Small intestine (tissue), 7 donors: ENCODE data around the gene RGS17. TPM values are rescaled to one million over a fixed set of nuclear protein-coding genes. Genes with fewer than 3 reads are reported as not detected.
A peak's percentile ranks its signal among the peaks of the same experiment; 100 is the strongest.

Experiments
- DNase-seq, 2 donors: peaks; one replicate each; pipeline versions ENCODE4 v3.0.0 to v3.0.0-alpha.2; 2013
- FAIRE-seq: peaks from 2 replicates; lab custom pipeline; 2012; peaks lifted over from hg19 to GRCh38; lab: Jason Lieb, UNC
- H3K27ac ChIP-seq, 3 donors: one replicate each; pipeline ENCODE4 v1.5.1; 2013; ENCODE audit warnings: low read length in 2 of 3, mild to moderate bottlenecking in 2 of 3, control low read depth in 1 of 3, inconsistent platforms in 1 of 3, low read depth in 1 of 3, moderate library complexity in 1 of 3
- H3K27me3 ChIP-seq, 3 donors: one replicate each; pipeline ENCODE4 v1.6.1; 2013; ENCODE audit warnings: low read length in 3 of 3, inconsistent platforms in 1 of 3; ENCODE audit not compliant: control insufficient read depth in 3 of 3, insufficient read depth in 3 of 3
- H3K36me3 ChIP-seq, 3 donors: one replicate each; pipeline ENCODE4 v1.6.1; 2013; ENCODE audit warnings: low read length in 3 of 3, inconsistent platforms in 1 of 3, low read depth in 1 of 3, mild to moderate bottlenecking in 1 of 3, moderate library complexity in 1 of 3; ENCODE audit not compliant: control insufficient read depth in 3 of 3, insufficient read depth in 2 of 3
- H3K4me1 ChIP-seq, 3 donors: one replicate each; pipeline ENCODE4 v1.6.1; 2013; ENCODE audit warnings: low read length in 2 of 3, inconsistent platforms in 1 of 3, low read depth in 1 of 3, mild to moderate bottlenecking in 1 of 3, moderate library complexity in 1 of 3; ENCODE audit not compliant: control insufficient read depth in 3 of 3, insufficient read depth in 2 of 3
- H3K4me3 ChIP-seq, 3 donors: one replicate each; pipeline ENCODE4 v1.5.1; 2013; ENCODE audit warnings: low read length in 3 of 3, control low read depth in 1 of 3, inconsistent platforms in 1 of 3, low read depth in 1 of 3, mild to moderate bottlenecking in 1 of 3, moderate library complexity in 1 of 3
- H3K9me3 ChIP-seq, 2 donors: one replicate each; pipeline ENCODE4 v1.6.1; 2013; ENCODE audit warnings: low read depth in 1 of 2, low read length in 1 of 2; ENCODE audit not compliant: control insufficient read depth in 2 of 2, insufficient read depth in 1 of 2
- WGBS, 3 donors: extraction: QIAGEN DNeasy Blood & Tissue Kit; methylation state at CpG; one replicate each; pipeline ENCODE4 v1.1.7; 2013; 5-methylcytosine and 5-hydroxymethylcytosine counted together
- polyA plus RNA-seq, 4 donors: library from polyadenylated mRNA; stranded (reverse) in 3 of 4; unstranded in 1 of 4; fragments of 200-250 nt in 3 of 4; fragments of 120-200 nt in 1 of 4; gene quantifications; one replicate each; pipeline versions ENCODE4 v1.2.1 to v1.2.3, GENCODE V29; 2013
- donor health status: healthy with polysubstance abuse.
- donor health status: control.
- donor health status: control.
- donor health status: Bipolar disorder and iron deficiency.
- donor health status: healthy.

Gene RGS17
- polyA plus RNA-seq, 4 donors = under 0.01 to 1.4 (median 0.15) TPM; not detected in 1

- DNase-seq (peak in 1 of 2 donors; percentile 3), FAIRE-seq (no peak)
- Histone ChIP-seq H3K27me3 (no peaks in the 10 kb centered on the region), H3K4me3 (no peak overlapping the region), H3K9me3 (no peaks in the 10 kb centered on the region), H3K27ac (no peak overlapping the region), H3K4me1 (no peaks in the 10 kb centered on the region), H3K36me3 (no peaks in the 10 kb centered on the region)
- WGBS, 3 donors = 74 to 86% (median 79%) methylated on average over 21 of the region's 21 CpGs
These were observed 19.8 kb upstream of the RGS17 start for GRCh38 chr6:153150752-153151440.

DNA sequence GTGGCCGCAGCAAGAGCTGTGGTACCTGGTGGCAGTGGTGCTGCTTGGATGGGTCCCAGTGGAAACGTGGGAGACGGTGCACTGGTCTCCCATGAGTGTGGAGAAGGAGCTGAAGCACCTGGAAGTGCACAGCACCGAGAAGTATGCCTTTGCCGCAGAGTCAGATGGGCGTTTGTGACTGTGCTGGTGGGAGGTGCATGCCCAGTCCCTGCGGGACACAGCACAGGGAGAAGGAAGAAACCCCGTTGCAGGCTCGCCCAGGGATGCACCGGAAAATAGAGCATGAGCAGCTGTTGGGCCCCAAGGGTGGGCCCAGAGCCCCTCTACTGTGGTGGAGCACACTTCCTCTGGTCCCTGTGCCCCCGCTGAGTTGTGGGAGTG lies 19.3 kb upstream of the RGS17 start:
- peaks cover 0 to 3% of the 10 kb centered on the region in 2 donors for H3K9me3 ChIP-seq

DNA sequence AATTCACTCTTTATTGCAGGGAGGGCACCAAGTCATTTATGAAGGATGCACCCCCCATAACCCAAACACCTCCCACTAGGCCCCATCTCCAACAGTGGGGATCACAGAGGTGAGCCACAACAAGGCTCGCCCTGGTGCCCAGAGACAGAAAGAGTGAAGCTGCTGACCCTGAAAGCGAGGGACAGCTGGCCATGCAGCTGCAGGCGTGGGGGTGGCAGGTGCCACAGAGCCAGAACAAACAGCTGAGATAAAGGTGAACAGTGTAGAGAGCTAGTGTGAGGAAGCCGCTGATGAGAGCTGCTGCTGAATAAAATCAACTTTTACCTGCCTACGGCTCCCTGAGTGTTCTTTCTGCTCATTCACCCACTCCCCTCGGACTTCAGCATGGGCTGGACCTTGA lies 18.8 kb upstream of the RGS17 start:
- no peak for FAIRE-seq
- WGBS, 3 donors = 48 to 65% (median 65%) methylated on average over 6 of the region's 6 CpGs
- no peak for DNase-seq
- H3K4me1 ChIP-seq = no peaks in the 10 kb centered on the region
- no peaks in the 10 kb centered on the region for H3K36me3 ChIP-seq
- H3K9me3 ChIP-seq = peaks cover 0 to 3% of the 10 kb centered on the region in 2 donors
- H3K27me3 ChIP-seq = no peaks in the 10 kb centered on the region
- H3K4me3 ChIP-seq = no peak overlapping the region
- no peak overlapping the region for H3K27ac ChIP-seq

More for the DNA sequence above, 19.3 kb upstream of the RGS17 start:
- WGBS, 3 donors = 73 to 83% (median 75%) methylated on average over 11 of the region's 11 CpGs
- no peaks in the 10 kb centered on the region for H3K36me3 ChIP-seq
- DNase-seq = no peak
- no peak for FAIRE-seq
- H3K27ac ChIP-seq = no peak overlapping the region
- H3K4me3 ChIP-seq = no peak overlapping the region
- H3K27me3 ChIP-seq = no peaks in the 10 kb centered on the region
- no peaks in the 10 kb centered on the region for H3K4me1 ChIP-seq

- Histone ChIP-seq H3K9me3 (peaks cover 0 to 3% of the 10 kb centered on the region in 2 donors), H3K4me3 (no peak overlapping the region), H3K27ac (no peak overlapping the region), H3K27me3 (no peaks in the 10 kb centered on the region), H3K4me1 (no peaks in the 10 kb centered on the region), H3K36me3 (no peaks in the 10 kb centered on the region)
- FAIRE-seq (no peak), DNase-seq (no peak)
These were observed 15.3 kb upstream of the RGS17 start for GRCh38 chr6:153146413-153146812.

DNA sequence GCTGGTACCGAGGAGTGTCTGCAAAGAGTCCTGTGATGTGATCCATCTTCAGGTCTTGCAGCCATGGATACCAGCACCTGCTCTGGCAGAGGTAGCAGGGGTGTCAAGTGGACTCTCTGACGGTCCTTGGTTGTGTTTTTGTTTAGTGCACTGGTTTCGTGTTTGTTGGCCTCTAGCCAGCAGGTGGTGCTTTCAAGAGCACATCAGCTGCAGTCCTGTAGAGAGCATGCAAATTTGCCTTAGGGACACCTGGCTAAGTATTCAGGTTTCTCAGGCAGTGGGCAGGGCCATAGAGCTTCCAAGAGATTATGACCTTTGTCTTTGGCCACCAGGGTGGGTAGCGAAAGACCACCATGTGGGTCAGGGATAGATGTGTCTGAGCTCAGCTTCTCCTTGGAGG lies 14.5 kb upstream of the RGS17 start:
- FAIRE-seq = no peak
- Histone ChIP-seq H3K9me3 (peaks cover 0 to 3% of the 10 kb centered on the region in 2 donors), H3K4me3 (no peak overlapping the region), H3K36me3 (no peaks in the 10 kb centered on the region), H3K27me3 (no peaks in the 10 kb centered on the region), H3K4me1 (no peaks in the 10 kb centered on the region), H3K27ac (no peak overlapping the region)
- no peak for DNase-seq
- WGBS, 3 donors = 50 to 71% (median 61%) methylated on average over 4 of the region's 4 CpGs

DNA sequence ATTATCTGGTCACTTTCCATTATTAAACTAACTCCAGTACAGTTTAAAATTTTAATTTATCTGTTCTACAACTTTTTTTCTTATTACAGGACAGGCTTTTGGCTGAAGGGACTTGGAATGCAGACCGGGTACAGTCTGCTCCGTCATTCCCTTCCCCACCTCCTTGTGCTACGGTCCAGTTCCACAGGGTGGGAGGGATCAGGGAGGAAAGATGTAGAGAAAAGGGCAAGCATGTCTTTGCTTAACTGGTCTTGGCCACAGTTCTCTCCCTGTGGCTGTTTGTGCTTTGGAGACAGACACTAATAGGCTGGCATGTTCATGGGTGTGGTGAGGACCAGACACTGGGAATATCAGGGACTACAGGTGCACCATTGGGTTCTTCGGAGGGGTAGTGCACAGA lies 12.1 kb upstream of the RGS17 start:
- Histone ChIP-seq H3K4me1 (no peaks in the 10 kb centered on the region), H3K27ac (no peak overlapping the region), H3K36me3 (no peaks in the 10 kb centered on the region), H3K27me3 (no peaks in the 10 kb centered on the region), H3K9me3 (peaks cover 0 to 3% of the 10 kb centered on the region in 2 donors), H3K4me3 (no peak overlapping the region)
- DNase-seq (no peak), FAIRE-seq (no peak)
- 59 to 89% (median 68%) methylated on average over 4 of the region's 4 CpGs for WGBS, 3 donors

GRCh38 chr6:153140299-153140698 lies 9.2 kb upstream of the RGS17 start:
- H3K4me3 ChIP-seq = no peak overlapping the region
- no peak overlapping the region for H3K27ac ChIP-seq
- 23 to 41% (median 24%) methylated on average over 2 of the region's 2 CpGs for WGBS, 3 donors
- DNase-seq (no peak), FAIRE-seq (no peak)
- no peaks in the 10 kb centered on the region for H3K9me3 ChIP-seq
- no peaks in the 10 kb centered on the region for H3K4me1 ChIP-seq
- no peaks in the 10 kb centered on the region for H3K27me3 ChIP-seq
- no peaks in the 10 kb centered on the region for H3K36me3 ChIP-seq

DNA sequence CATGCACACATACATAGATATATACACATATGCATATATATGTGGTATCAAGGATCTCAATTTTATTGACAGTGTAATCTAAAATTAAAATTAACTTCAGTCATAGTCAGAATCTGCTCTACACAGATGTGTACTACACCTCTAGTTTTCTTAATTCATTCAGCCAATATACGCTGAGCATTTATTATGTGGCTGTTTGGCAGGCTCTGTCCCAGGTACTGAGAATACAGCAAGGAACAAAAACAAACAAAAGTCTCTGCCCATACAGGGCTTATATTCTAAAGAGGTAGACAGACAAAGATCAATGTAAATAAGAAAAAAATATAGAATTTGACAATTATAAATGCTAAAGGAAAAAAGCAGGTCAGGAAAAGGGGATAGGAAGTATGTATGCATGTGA lies 7.8 kb upstream of the RGS17 start:
- FAIRE-seq (no peak), DNase-seq (no peak)
- H3K9me3 ChIP-seq = no peaks in the 10 kb centered on the region
- H3K36me3 ChIP-seq = no peaks in the 10 kb centered on the region
- H3K27ac ChIP-seq = no peak overlapping the region
- H3K4me3 ChIP-seq = no peak overlapping the region
- 74 to 84% (median 83%) methylated on average over 1 of the region's 1 CpG for WGBS, 3 donors
- H3K27me3 ChIP-seq = no peaks in the 10 kb centered on the region
- H3K4me1 ChIP-seq = no peaks in the 10 kb centered on the region

- WGBS, 3 donors = 51 to 63% (median 60%) methylated on average over 2 of the region's 2 CpGs
- Histone ChIP-seq H3K9me3 (no peaks in the 10 kb centered on the region), H3K27ac (no peak overlapping the region), H3K27me3 (peaks cover 0 to 11% (median 0%) of the 10 kb centered on the region in 3 donors), H3K4me1 (peaks cover 0 to 2% (median 0%) of the 10 kb centered on the region in 3 donors), H3K36me3 (no peaks in the 10 kb centered on the region), H3K4me3 (no peak overlapping the region)
- no peak for DNase-seq
- FAIRE-seq = no peak
These were observed 4.6 kb upstream of the RGS17 start for GRCh38 chr6:153135681-153136080.
